CD4-positive, alpha-beta T cell (primary cell): ENCODE data around the gene DDN. TPM values are rescaled to one million over a fixed set of nuclear protein-coding genes. Genes with fewer than 3 reads are reported as not detected.

ENCODE experiments used
- ATAC-seq: fragments of 200-7000 bp; cut with Tn5 transposase; one replicate; pipeline ENCODE4 v1.10.0; 2022; ENCODE audit warnings: mild to moderate bottlenecking; ENCODE audit not compliant: poor library complexity
- CTCF ChIA-PET: fragments of 350-600 bp; sonication (Branson Sonifier 250); formaldehyde crosslinking; loops from one replicate; lab custom pipeline; 2021; ENCODE audit warnings: antibody characterized with exemption, inconsistent platforms; lab: Charles Lee
- POLR2A ChIA-PET: fragments of 350-600 bp; sonication (Branson Sonifier 250); formaldehyde crosslinking; loops from one replicate; lab custom pipeline; 2021; ENCODE audit warnings: antibody characterized with exemption, inconsistent platforms; lab: Charles Lee
- DNase-seq, 14 experiments: peaks; one replicate each; pipeline ENCODE4 v3.0.0-alpha.2; 2013 to 2020; ENCODE audit warnings: mixed read lengths in 2 of 14
- H3K27ac ChIP-seq, 2 donors: one replicate each; pipeline versions ENCODE4 v1.5.1 to v1.7.0; 2013; ENCODE audit warnings: low read length in 2 of 2, low read depth in 1 of 2, mild to moderate bottlenecking in 1 of 2
- H3K27me3 ChIP-seq, 2 experiments: 1 replicate in 1 of 2; 2 replicates in 1 of 2; pipeline versions ENCODE4 v1.6.1 to v1.7.0; 2013; ENCODE audit warnings: low read length in 2 of 2, control low read depth in 1 of 2, mild to moderate bottlenecking in 1 of 2, moderate library complexity in 1 of 2; ENCODE audit not compliant: insufficient read depth in 2 of 2, control insufficient read depth in 1 of 2
- H3K36me3 ChIP-seq: one replicate; pipeline ENCODE4 v1.6.1; 2013; ENCODE audit warnings: low read length, control low read depth; ENCODE audit not compliant: insufficient read depth
- H3K4me1 ChIP-seq: one replicate; pipeline ENCODE4 v1.6.1; 2013; ENCODE audit warnings: low read length, control low read depth; ENCODE audit not compliant: insufficient read depth
- H3K4me3 ChIP-seq: one replicate; pipeline ENCODE4 v1.5.1; 2013; ENCODE audit warnings: mild to moderate bottlenecking, low read length, moderate library complexity
- H3K9me3 ChIP-seq, 2 experiments: 1 replicate in 1 of 2; 2 replicates in 1 of 2; pipeline versions ENCODE4 v1.6.1 to v1.7.0; 2013; ENCODE audit warnings: low read length in 2 of 2, mild to moderate bottlenecking in 2 of 2, control low read depth in 1 of 2, moderate library complexity in 1 of 2; ENCODE audit not compliant: control insufficient read depth in 1 of 2, insufficient read depth in 1 of 2
- H3K27ac Mint-ChIP-seq: one replicate; pipeline ENCODE4 v1.8.0; 2020; ENCODE audit warnings: mixed read lengths
- H3K27me3 Mint-ChIP-seq: one replicate; pipeline ENCODE4 v1.8.0; 2021; ENCODE audit warnings: mixed read lengths
- H3K36me3 Mint-ChIP-seq: one replicate; pipeline ENCODE4 v1.8.0; 2021; ENCODE audit warnings: low read depth, mixed read lengths
- H3K4me1 Mint-ChIP-seq: one replicate; pipeline ENCODE4 v1.8.0; 2021; ENCODE audit warnings: low read depth, mixed read lengths
- H3K4me3 Mint-ChIP-seq: one replicate; pipeline ENCODE4 v1.8.0; 2020; ENCODE audit warnings: mild to moderate bottlenecking, mixed read lengths
- H3K9me3 Mint-ChIP-seq: one replicate; pipeline ENCODE4 v1.8.0; 2020; ENCODE audit warnings: mixed read lengths
- CTCF ChIP-seq: fragments of 200-600 bp; IDR thresholded peaks from one replicate; pipeline ENCODE4 v1.8.0; 2022; ENCODE audit warnings: antibody characterized with exemption, mild to moderate bottlenecking
- intact Hi-C, 2 experiments: fragments of 100-400 bp; cut with DNase I in 1 of 2; cut with micrococcal nuclease in 1 of 2; formaldehyde crosslinking; loops; one replicate each; pipeline versions ENCODE4 v1.15.1 to v1.9.0; 2023 to 2025; cut with DNase I, micrococcal nuclease
- total RNA-seq, 174 experiments: library from RNA in 2 of 174; stranded (reverse) in 2 of 174; gene quantifications; one replicate each; pipeline ENCODE4 v1.2.3 and lab custom pipeline; 2021 to 2026

DDN gene
- total RNA-seq, 2 experiments from 2014 or later: 0.30 to 0.47 TPM

- no peaks in the 10 kb centered on the region for H3K27me3 ChIP-seq
- CTCF ChIA-PET: interaction anchor here (0.6 to 4.4 kb wide), 6 partner anchors 23 to 68 kb away, joined by 3 to 20 read pairs (median 4); partner anchors contain the start of gene WNT1
- Mint-ChIP-seq H3K9me3 (no peaks in the 10 kb centered on the region), H3K36me3 (peaks cover 32% of the 10 kb centered on the region), H3K4me1 (peaks cover 60% of the 10 kb centered on the region), H3K27me3 (no peaks in the 10 kb centered on the region), H3K4me3 (peak overlapping the region; percentile 100), H3K27ac (no peak overlapping the region)
- H3K9me3 ChIP-seq: no peaks in the 10 kb centered on the region
- no peak overlapping the region for H3K27ac ChIP-seq
- peaks cover 11% of the 10 kb centered on the region for H3K36me3 ChIP-seq
- H3K4me3 ChIP-seq: no peak overlapping the region
- no peak for ATAC-seq
- no peak for DNase-seq
- peaks cover 25% of the 10 kb centered on the region for H3K4me1 ChIP-seq
- TF ChIP-seq CTCF: no peak
- POLR2A ChIA-PET: interaction anchor here (0.6 to 0.8 kb wide), 2 partner anchors 15 to 25 kb away, joined by 3 to 4 read pairs; no protein-coding TSS in a partner anchor
- intact Hi-C loops: no loop called here
Measured at GRCh38 chr12:48954841-48955501, 44.2 kb downstream of the DDN start.

GRCh38 chr12:48954061-48954460 is 45.1 kb downstream of the DDN start:
- intact Hi-C loops: no loop called here
- H3K9me3 ChIP-seq: no peaks in the 10 kb centered on the region
- ATAC-seq (no peak), DNase-seq (no peak)
- no peak for TF ChIP-seq CTCF
- H3K4me1 ChIP-seq: peaks cover 25% of the 10 kb centered on the region
- ChIA-PET CTCF (interaction anchor here (0.6 to 1.0 kb wide), 2 partner anchors 24 to 37 kb away, joined by 3 read pairs; no protein-coding TSS in a partner anchor), POLR2A (no interaction called here)
- H3K36me3 ChIP-seq: peaks cover 15% of the 10 kb centered on the region
- H3K27me3 ChIP-seq: no peaks in the 10 kb centered on the region
- no peaks in the 10 kb centered on the region for H3K27me3 Mint-ChIP-seq
- H3K27ac ChIP-seq: no peak overlapping the region
- peaks cover 60% of the 10 kb centered on the region for H3K4me1 Mint-ChIP-seq
- no peak overlapping the region for H3K4me3 ChIP-seq
- no peak overlapping the region for H3K27ac Mint-ChIP-seq
- H3K36me3 Mint-ChIP-seq: peaks cover 37% of the 10 kb centered on the region
- no peak overlapping the region for H3K4me3 Mint-ChIP-seq
- no peaks in the 10 kb centered on the region for H3K9me3 Mint-ChIP-seq

- H3K27me3 Mint-ChIP-seq: no peaks in the 10 kb centered on the region
- ChIA-PET CTCF (interaction anchor here (1.2 to 1.5 kb wide), 4 partner anchors 17 to 100 kb away, joined by 4 to 7 read pairs (median 5); no protein-coding TSS in a partner anchor), POLR2A (interaction anchor here (1.1 to 1.2 kb wide), 2 partner anchors 100 to 101 kb away, joined by 3 to 6 read pairs; partner anchors contain the start of gene DDX23)
- H3K36me3 Mint-ChIP-seq: peaks cover 42% of the 10 kb centered on the region
- TF ChIP-seq CTCF: no peak
- no peak overlapping the region for H3K27ac ChIP-seq
- DNase-seq (no peak), ATAC-seq (no peak)
- H3K27ac Mint-ChIP-seq: no peak overlapping the region
- H3K4me1 Mint-ChIP-seq: peaks cover 63% of the 10 kb centered on the region
- H3K27me3 ChIP-seq: no peaks in the 10 kb centered on the region
- peaks cover 19% of the 10 kb centered on the region for H3K4me1 ChIP-seq
- intact Hi-C loops: no loop called here
- no peak overlapping the region for H3K4me3 ChIP-seq
- H3K9me3 Mint-ChIP-seq: no peaks in the 10 kb centered on the region
- peaks cover 15% of the 10 kb centered on the region for H3K36me3 ChIP-seq
- H3K9me3 ChIP-seq: no peaks in the 10 kb centered on the region
- H3K4me3 Mint-ChIP-seq: no peak overlapping the region
Measured at GRCh38 chr12:48952691-48953090, 46.5 kb downstream of the DDN start.
